DMS53 treated with DMSO at 0.1 percent for 48 hours (cell line): ENCODE data around the gene CD247.
"Not testable (repeated sequence)": the region's sequence is repeated elsewhere in the genome, so short reads cannot be mapped to it uniquely, and the experiment has no call there.

ENCODE experiments used
- DNase-seq: peaks from one replicate; lab custom pipeline; 2025; ENCODE audit not compliant: unreplicated experiment; lab: John Stamatoyannopoulos, UW

CD247 gene

DNA sequence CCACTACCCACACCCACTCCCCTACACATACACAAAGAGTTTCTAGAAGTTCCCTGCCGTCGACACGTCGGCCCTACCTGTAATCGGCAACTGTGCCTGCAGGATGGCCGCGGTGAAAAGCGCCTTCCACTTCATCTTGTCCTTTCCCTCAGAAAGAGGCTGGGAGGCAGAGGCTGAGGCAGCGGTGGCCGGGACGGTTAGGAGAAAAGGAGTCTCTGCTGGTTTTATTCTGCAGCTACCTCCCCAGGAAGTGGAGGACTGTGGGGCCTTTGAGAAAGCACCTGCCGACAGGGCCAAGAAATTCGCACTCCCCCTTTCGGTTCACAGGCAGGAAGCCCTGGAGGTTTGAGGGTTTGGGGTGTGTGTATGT, at the start of gene CD247:
Gene CD247, minus strand, starts transcription at position 199 of the 370 bp plus-strand sequence. Its CDS starts 64 bp downstream, at position 135.
- no peak for DNase-seq

DNA sequence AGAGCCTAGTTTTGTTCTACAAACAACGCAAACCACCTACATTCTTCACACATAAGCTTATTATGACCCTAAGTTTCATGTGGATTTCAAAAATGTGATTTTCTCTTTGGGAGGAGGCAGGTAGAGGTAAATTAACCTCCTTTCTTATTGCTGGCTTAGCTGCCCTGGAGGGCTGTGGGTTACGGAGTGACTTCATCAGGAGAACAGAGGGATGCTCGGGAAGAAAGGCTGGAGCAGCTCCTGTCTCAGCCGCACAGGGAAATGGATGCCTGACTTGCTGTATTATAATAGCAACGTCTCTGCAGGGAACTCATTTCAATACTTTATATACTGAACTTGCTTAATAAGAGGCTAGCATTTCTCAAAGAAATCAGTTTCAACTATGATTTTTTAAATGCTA, 49.3 kb upstream of the CD247 start:
- no peak for DNase-seq

DNA sequence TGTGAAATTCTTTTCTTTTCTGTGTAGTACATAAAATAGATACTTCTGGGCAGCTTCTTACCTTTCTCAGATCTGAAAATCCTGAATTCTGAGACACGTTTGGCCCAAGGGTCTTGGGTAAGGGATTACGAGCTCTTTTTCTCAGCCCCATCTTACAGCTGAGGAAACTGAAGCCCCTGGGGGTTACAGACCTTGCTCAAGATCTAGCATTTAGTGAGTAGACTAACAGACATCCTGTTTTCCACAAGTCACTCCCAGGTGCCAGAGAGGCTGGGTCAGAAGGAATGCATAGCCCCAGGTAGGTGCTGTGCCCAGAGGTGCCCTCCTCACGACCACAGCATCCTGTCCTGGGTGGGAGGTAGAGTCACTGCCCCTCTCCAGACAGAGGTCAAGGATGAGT, 48.4 kb upstream of the CD247 start:
- DNase-seq: no peak

DNA sequence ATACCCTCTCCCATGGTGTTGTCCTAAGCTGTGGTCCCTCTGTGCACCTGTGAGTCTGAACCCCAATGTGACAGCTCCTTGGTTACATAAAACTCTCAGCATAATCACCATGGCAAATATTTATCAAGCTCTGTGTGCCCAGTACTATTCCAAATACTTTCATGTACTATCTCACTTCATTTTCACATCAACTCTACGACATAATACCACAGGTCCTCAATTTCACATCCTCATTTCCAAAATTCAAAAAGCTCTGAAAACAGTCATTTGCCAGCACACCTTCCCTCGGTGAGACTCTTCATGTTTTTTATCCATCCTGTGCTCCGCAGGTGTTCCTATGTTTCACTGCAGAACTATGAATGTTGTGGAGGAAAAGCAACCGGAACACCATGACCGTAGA, 47.6 kb upstream of the CD247 start:
- DNase-seq: no peak

DNA sequence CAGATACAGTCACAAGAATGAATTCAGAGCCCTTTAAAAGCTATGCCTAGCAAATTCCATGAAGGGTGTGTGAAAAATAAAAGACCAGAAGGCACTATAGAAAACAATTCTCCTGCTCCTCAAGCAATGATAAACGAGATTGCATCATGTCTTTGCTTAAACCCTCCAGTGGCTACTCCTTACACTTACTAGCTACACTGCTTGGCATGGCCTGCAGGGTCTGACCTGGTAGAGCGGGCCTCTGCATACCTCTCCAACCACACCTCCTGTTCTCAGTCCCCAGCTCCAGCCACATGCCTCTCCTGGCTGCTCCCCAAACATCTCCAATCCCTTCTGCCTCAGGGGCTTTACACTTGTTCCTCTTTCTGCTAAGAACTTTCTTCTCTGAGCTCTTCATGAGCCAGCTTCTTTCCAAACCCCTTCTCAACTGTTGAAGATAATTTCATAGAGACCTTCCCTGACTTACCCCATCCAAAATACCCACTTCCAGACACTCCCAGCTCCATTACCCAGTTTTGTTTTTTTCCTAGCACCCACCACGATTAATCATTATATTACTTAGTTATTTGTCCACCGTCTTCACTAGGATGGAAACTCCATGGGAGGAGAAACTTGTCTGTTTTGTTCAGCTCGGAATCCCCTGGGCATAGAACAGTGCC, 46.4 kb upstream of the CD247 start:
- peak; percentile 11 for DNase-seq

DNA sequence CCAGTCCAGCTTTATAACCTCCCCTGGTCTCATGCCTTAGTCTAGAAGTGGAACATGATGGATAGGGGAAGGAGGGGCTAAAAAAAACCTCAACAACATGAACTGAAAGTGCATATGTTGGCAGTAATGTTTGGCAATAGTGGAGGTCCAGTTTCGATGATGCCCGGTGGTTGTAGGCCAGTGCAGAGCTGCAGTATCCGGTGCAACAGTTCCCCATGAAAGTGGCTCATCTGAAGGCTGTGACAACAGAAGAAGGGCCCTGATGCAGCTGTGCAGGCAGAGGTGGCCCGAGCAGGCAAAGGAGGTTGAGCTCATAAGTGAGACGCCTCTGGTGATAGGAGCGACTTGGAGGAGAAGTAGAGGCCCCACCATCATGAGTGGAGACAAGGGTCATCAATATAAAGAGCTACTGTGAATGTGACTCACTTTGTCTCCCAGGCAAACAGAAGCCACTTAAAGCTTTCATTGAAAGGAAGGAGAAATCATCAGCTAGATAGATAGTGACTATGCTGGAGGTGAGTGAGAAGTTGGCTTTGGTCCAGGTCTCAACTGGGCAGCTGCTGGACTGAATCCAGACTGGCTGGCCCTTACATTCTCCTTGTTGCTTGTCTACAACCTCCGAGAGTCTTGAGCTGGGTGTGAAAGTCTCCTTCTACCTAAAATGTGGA, 45.4 kb upstream of the CD247 start:
- peak; percentile 81 for DNase-seq

DNA sequence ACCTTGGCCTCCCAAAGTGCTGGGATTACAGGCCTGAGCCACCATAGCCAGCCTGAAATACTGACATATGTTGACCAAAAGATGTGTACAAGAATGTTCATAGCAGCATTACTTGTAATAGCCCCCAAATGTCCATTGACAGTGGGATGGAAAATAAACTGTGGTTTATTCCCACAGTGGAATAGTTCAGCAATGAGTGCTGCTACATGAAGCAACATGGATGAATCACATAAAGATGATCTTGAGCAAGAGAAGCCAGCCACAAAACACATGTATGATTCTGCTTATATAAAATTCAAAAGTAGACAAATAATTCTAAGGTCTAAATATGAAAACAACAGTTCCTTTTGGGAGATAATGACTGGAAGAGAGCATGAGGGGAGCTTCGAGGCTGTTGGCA, 44.4 kb upstream of the CD247 start:
- no peak for DNase-seq

DNA sequence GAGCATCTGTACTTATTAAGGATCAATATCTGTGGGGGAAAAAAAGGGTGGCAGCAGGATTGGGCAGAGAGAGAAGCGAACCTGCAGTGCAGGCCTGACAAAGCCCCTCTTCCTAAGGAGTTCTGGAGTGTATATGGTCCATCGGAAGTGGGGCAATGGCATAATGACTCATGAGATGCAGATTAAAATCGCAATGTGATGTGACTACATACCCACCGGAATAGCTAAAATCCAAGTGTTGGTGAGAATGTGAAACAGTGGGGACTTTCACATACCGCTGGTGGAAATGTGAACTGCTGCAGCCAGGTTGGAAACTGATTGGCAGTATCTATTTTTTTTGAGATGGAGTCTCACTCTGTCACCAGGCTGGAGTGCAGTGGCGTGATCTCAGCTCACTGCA, 43.4 kb upstream of the CD247 start:
- no peak for DNase-seq

DNA sequence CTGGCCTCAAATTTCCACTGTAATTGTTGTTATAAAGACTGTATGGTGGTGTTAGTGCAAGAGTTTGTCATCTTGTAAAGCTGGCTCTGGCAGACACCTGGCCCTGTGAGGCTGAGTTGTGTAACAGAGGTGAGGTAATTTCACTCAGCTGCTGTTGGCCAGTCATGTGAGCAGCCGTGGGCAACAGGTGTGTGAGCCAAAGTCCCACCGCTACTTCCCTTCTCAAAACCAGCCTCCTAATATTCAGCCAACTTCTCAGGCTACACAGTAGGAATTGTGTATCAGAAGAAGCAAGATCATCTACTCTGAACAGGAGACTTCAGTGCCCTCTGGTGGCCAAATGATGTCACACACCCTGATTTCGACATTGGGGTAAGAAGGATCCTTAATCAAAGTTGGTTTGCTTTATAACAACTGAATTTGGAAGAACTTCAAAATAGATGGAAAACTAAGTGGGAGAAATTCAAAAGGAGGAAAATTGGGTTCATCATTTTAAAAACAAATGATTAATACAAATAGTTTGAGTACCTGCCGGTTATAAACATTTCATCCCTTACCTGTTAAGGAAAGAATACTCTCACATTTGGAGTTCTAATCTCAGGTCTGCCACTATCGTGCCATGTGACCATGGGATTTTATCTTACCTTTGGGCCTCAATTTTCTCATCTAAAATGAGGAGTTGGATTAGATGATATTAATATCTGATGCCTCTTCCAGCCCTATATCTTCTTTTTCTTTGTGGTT, 37.8 kb upstream of the CD247 start:
- peak; percentile 84 for DNase-seq

DNA sequence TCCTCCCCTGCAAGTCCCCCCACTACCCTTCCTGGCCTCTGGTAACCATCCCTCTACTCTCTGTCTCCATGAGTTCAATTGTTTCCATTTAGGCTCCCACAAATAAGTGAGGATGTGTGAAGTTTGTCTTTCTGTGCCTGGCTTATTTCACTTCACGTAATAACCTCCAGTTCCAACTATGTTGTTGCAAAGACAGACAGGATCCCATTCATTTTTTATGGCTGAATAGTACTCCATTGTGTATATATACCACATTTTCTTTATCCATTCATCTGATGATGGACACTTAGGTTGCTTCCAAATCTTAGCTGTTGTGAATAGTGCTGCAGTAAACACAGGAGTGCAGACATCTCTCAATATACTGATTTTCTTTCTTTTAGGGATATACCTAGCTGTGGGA, 36.7 kb upstream of the CD247 start:
- not testable (repeated sequence) for DNase-seq

DNA sequence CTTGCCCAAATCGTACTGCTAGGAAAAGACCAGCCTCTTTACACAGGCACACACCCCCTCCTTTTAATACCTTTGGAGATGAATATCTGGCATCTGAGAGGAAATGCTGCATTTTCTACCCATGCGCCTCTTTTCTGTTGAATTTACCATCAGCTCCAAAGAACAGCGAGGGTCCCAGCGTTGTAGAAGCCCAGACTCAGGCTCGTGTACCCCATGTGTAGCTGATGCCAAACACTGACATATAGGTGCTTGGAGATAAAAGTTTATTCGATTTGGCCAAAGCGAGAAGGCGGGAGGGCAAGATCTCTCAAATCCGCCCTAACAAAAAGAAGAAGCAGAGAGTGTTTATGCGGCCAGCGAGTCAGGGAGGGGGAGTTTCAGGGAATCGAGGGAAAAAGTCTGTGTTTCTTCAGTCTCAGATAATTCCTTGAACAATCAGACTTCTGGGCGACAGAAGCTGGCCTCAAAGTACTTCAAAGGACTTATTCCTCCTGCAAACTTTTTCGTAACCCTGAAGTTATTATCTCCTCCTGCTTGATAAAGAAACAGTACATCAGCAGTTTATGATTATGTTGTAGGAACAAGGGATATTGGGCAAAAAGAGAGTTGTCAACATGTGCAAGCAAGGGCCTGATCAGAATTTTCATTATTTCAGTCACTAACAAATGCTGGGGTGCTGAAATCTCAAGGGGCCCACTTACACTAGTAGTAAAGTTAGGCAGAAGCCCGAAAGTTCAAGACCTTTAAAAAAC, 35.9 kb upstream of the CD247 start:
- DNase-seq: no peak

DNA sequence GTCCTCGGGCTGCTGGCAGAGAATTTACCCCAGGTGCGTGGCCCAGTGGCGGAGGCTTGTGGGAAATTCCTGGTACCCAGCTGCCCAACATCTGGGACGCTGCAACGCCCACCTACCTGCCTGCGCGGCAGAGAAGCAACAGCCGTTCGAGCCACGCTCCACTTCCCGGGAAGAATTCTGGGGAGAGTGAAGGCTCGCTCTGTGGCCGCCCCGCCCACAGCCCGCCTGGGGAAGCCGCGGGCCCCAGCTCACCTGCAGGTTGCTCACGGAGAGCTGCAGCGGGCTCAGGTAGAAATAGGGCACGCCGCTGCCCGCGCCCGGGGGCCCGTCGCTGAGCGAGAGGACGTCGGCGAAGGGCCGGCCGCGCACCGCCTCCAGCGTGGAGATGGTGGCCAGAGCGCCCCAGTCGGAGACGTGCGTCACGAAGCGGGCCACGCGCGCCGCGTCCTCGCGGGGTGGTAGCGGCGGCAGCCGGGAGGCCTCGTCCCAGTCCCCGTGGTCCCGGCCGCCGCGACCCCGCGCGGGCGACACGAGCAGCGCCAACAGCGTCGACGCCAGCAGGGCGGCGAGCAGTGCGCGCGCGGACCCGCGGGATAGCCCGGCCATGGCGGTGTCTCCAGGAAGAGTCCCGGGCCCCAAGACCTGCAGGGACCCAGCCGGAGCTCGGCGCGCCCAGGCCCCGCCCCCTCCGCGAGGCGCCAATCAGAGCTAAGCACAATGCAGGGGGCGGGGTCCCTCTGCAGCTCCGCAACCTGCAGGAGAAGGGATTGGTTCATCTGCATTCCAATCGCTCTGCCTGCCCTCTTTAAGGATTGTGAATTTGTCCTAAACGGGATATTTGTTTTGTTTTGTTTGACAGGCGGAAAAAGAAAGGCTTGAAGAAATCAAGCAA, 35.1 kb upstream of the CD247 start, which contains the start of gene CREG1:
Gene CREG1, minus strand, starts transcription at position 627 of the 892 bp plus-strand sequence.
- DNase-seq: peak; percentile 92

DNA sequence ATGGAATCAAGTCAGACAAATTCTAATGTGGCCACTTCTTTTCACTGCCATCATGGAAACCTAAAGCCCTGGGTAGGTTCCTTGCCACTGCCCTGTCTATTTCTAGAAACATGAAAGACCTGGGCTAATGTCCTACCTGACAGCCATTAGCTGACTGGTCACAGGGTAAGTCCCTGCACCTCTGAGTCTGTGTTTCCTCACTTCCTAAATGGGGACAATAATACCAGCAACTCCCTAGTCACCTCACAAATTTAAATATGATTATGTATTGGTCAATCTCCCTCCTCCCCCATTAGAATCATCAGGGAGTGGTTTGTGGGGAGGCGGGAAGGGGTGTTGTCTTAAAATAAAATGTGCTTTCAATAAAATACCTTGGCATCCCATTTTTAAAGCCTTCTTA, 33.0 kb upstream of the CD247 start:
- no peak for DNase-seq

DNA sequence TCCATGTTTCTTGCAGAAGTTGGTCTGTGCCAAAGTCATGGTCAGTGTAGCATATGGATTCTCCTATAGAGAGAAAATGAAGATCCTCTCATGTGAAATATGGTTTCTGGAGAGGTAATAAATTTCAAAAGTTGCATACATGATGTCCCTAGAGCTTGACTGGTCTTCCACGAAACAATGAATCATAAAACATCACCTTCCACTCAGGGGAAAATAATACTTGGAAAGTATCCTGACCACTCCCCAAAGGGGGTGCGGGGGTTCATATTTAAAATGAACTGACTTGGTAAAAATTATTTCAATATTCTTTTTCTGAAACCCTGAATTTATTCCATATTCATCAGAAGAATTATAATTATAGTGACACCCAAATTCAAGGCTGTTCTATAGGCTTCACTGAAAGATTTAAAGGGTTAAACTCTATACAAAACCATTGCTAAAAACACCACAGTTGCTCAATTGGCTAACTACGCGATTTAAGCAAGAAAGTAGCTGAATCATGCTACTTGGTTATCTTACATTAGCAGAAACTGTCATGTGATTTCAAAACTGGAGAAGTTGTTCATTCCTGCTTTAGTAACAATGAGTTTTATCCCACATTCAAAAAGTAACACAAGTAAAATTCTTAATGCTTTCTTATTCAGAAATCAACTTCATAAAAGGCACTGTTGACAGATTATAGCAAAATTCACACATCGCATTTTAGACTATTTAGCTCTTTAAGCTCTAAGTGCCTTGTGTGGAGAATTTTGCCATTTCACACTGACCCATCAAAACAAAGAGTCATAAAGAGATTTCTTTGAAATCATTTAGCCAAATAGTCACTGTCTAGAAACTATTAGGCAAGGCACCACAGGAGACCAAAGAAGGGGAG, 30.0 kb upstream of the CD247 start:
- no peak for DNase-seq

DNA sequence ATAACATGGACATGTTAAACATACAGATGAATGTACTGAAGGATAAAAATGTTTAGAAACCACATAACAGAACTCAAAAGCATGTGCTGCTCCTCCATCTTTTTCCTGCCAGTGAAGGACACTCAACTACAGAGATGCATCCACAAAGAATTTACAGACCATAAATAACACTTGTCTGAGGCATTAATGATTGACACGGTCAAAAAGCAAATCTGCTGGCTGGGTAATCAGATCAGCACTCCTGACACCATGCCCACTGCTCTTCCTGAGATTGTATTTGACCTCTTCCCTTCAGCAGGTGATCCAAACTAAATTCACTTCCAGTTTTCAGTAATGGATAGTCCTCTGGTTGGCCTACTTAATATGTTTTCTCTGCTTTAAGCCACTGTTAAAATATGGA, 28.6 kb upstream of the CD247 start:
- no peak for DNase-seq

DNA sequence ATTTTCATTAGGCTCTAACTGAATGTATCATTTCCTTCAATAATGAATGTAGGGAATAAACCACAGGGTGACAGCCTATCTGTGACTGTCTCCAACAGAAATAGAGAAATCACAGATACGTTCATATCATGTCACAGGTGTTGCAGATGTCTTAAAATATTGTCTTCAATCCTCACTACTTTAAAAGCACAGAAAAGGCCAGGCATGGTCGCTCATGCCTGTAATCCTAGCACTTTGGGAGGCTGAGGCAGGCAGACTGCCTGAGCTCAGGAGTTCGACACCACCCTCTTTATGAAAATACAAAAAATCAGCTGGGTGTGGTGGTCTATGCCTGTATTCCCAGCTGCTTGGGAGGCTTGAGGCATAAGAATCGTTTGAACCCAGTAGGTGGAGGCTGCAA, 27.0 kb upstream of the CD247 start:
- no peak for DNase-seq

DNA sequence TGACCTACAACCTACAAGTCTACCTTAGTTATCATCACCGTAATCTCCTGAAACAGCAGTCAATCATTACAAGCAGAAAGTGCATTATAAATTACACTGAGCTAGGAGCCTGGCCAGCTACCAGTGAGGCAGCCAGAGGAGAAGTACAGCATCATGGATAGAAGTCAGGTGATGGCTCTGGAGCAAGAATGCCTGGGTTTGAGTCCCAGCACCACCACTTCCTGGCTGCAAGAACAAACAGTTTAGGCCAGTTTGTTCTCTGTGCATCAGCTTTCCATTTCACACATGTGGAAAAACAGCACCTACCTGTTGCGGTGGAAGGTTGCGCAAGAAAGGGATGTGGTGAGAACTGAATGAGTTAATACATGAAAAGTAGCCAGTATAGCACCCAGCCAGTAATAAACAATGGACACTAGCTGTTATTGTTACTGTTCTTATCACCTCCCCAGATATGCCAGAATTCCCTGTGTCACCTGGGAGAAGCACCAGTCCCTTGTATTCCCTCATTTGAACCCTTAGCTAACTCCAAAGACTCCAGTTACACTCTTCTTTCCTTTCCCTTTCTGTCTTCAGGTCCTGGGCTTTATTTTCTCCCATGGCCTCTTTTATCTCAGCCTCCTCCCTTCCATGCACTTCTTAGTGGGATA, 26.2 kb upstream of the CD247 start:
- DNase-seq: no peak

DNA sequence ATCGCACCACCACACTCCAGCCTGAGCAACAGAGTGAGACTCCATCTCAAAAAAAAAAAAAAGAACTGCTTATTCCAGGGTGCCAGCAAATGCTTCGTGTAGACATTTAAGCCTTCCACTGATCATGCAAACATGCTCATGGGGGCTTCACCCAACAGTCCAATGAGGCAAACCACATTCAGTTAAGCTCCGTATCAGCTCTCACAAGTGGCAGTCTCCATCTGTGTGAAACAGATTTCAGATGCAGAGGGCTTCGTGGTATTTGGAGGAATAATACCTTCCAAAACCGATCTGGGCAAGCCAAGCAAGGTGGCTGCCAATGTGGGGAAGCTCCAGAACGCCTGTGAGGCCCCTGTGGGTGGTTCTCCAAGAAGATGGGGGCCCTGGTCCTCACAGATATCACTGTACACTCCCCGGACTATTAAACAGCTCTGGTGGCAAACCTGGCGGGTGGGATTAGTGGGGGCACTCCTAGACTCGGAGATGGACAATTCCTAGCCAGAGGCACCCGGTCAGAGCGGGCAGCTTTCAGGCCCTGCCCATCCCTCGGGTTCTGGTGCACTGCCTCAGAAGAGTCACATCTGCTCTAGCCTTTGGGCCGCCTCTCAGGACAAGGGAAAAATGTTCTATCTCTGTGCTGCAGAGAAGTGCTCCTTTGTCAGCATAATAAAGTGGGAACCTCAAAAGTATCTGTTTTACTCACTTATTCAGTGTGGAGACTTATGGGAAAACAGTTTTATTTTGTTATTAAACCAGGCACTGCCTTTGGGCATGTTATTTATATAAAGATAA, 25.1 kb upstream of the CD247 start:
- no peak for DNase-seq
